Loucy (cell line): Measurements from ENCODE around the gene CRAT.
A peak's percentile ranks its signal among the peaks of the same experiment; 100 is the strongest.
"Not testable (repeated sequence)": the region's sequence is repeated elsewhere in the genome, so short reads cannot be mapped to it uniquely, and the experiment has no call there.

Source experiments
- H2AFZ ChIP-seq: fragments of 200-600 bp; sonication (generic); 2 replicates; pipeline ENCODE4 v1.6.0; 2016; ENCODE audit warnings: antibody characterized with exemption, mild to moderate bottlenecking, low read length, moderate library complexity
- H3F3A ChIP-seq: fragments of 200-600 bp; 2 replicates; pipeline ENCODE4 v1.6.0; 2016; ENCODE audit warnings: antibody characterized with exemption, low read depth, mild to moderate bottlenecking
- H3K27me3 ChIP-seq: fragments of 200-600 bp; sonication (generic); 2 replicates; pipeline ENCODE4 v1.6.1; 2014; ENCODE audit warnings: low read length, mild to moderate bottlenecking; ENCODE audit not compliant: insufficient read depth, poor library complexity, severe bottlenecking
- H3K36me3 ChIP-seq: fragments of 200-600 bp; sonication (generic); 2 replicates; pipeline ENCODE4 v1.6.1; 2016; ENCODE audit warnings: low read length; ENCODE audit not compliant: insufficient read depth
- H3K4me1 ChIP-seq: fragments of 200-600 bp; sonication (generic); 2 replicates; pipeline ENCODE4 v1.5.1; 2014; ENCODE audit warnings: low read length, mild to moderate bottlenecking; ENCODE audit not compliant: insufficient read depth, poor library complexity, severe bottlenecking
- H3K4me2 ChIP-seq: fragments of 200-600 bp; sonication (generic); 2 replicates; pipeline ENCODE4 v1.6.0; 2014; ENCODE audit warnings: antibody characterized with exemption, low read length, low read depth, mild to moderate bottlenecking; ENCODE audit not compliant: poor library complexity, severe bottlenecking
- H3K4me3 ChIP-seq: fragments of 200-600 bp; sonication (generic); 2 replicates; pipeline ENCODE4 v1.5.1; 2014; ENCODE audit warnings: low read length, mild to moderate bottlenecking, mixed read lengths; ENCODE audit not compliant: poor library complexity, severe bottlenecking
- H3K79me2 ChIP-seq: fragments of 200-600 bp; sonication (generic); 2 replicates; pipeline ENCODE4 v1.6.1; 2014; ENCODE audit warnings: low read length; ENCODE audit not compliant: insufficient read depth
- H3K9ac ChIP-seq: fragments of 200-600 bp; sonication (generic); 2 replicates; pipeline ENCODE4 v1.6.0; 2014; ENCODE audit warnings: mild to moderate bottlenecking, low read depth, low read length, moderate library complexity; ENCODE audit not compliant: poor library complexity, severe bottlenecking
- H3K9me2 ChIP-seq: fragments of 200-600 bp; sonication (generic); replicated peaks from 2 replicates; pipeline ENCODE4 v1.6.1; 2016; ENCODE audit warnings: low read depth, low read length, mixed read lengths
- H3K9me3 ChIP-seq: fragments of 200-600 bp; sonication (generic); 2 replicates; pipeline ENCODE4 v1.6.1; 2014; ENCODE audit warnings: mild to moderate bottlenecking, antibody characterized with exemption, low read length, low read depth; ENCODE audit not compliant: insufficient read depth
- H4K20me1 ChIP-seq: fragments of 200-600 bp; sonication (generic); 2 replicates; pipeline ENCODE4 v1.6.0; 2014; ENCODE audit warnings: antibody characterized with exemption, low read length, mild to moderate bottlenecking; ENCODE audit not compliant: insufficient read depth, poor library complexity, severe bottlenecking
- CTCF ChIP-seq: fragments of 200-600 bp; sonication (generic); conservative IDR thresholded peaks from 2 replicates; pipeline ENCODE4 v1.5.1; 2014; ENCODE audit warnings: mild to moderate bottlenecking, antibody characterized with exemption, low read length
- EZH2phosphoT487 ChIP-seq: fragments of 200-600 bp; IDR thresholded peaks from 2 replicates; pipeline ENCODE4 v1.6.1; 2018; ENCODE audit warnings: antibody characterized with exemption, mild to moderate bottlenecking, moderate library complexity, borderline replicate concordance

CRAT gene

GRCh38 chr9:129133082-129133481, 22.5 kb upstream of the CRAT start:
- H3K4me3 ChIP-seq, result no peak overlapping the region
- H3K9me2 ChIP-seq, result no peaks in the 10 kb centered on the region
- no peak overlapping the region for H3K9ac ChIP-seq
- H2AFZ ChIP-seq, result no peak overlapping the region
- H3K4me1 ChIP-seq, result no peaks in the 10 kb centered on the region
- no peaks in the 10 kb centered on the region for H3K9me3 ChIP-seq
- H3K27me3 ChIP-seq, result no peaks in the 10 kb centered on the region
- H3K4me2 ChIP-seq, result no peak overlapping the region
- no peaks in the 10 kb centered on the region for H3F3A ChIP-seq
- H3K79me2 ChIP-seq, result no peaks in the 10 kb centered on the region
- no peaks in the 10 kb centered on the region for H4K20me1 ChIP-seq
- TF ChIP-seq CTCF, result no peak
- H3K36me3 ChIP-seq, result peaks cover 44% of the 10 kb centered on the region; the same call in 1 of the 2 replicates

GRCh38 chr9:129131300-129132145, 20.9 kb upstream of the CRAT start:
- Histone ChIP-seq H3K79me2 (no peaks in the 10 kb centered on the region), H3K4me1 (no peaks in the 10 kb centered on the region), H3K9me2 (no peaks in the 10 kb centered on the region), H3K36me3 (peaks cover 46% of the 10 kb centered on the region; the same call in 1 of the 2 replicates), H3K27me3 (no peaks in the 10 kb centered on the region), H4K20me1 (no peaks in the 10 kb centered on the region), H3K4me3 (no peak overlapping the region), H3K4me2 (no peak overlapping the region), H3K9me3 (no peaks in the 10 kb centered on the region), H3F3A (no peaks in the 10 kb centered on the region), H2AFZ (no peak overlapping the region), H3K9ac (no peak overlapping the region)
- TF ChIP-seq EZH2phosphoT487 (no peak), CTCF (peak; percentile 76)

GRCh38 chr9:129130791-129131190, 20.2 kb upstream of the CRAT start:
- Histone ChIP-seq H3K4me1 (no peaks in the 10 kb centered on the region), H3K27me3 (no peaks in the 10 kb centered on the region), H3K9ac (no peak overlapping the region), H3K4me3 (no peak overlapping the region), H3K36me3 (peaks cover 47% of the 10 kb centered on the region; the same call in 1 of the 2 replicates), H3F3A (no peaks in the 10 kb centered on the region), H3K9me2 (no peaks in the 10 kb centered on the region), H3K79me2 (no peaks in the 10 kb centered on the region), H2AFZ (no peak overlapping the region), H3K9me3 (no peaks in the 10 kb centered on the region), H4K20me1 (no peaks in the 10 kb centered on the region), H3K4me2 (no peak overlapping the region)
- TF ChIP-seq EZH2phosphoT487 (no peak), CTCF (no peak)

- not testable (repeated sequence) for H3K9ac ChIP-seq, H3K4me1 ChIP-seq, H3K4me2 ChIP-seq, H3K9me3 ChIP-seq, H3K4me3 ChIP-seq, H3K79me2 ChIP-seq, H2AFZ ChIP-seq, H4K20me1 ChIP-seq, H3K27me3 ChIP-seq, H3F3A ChIP-seq, H3K9me2 ChIP-seq
- H3K36me3 ChIP-seq, result peaks cover 47% of the 10 kb centered on the region; the same call in 1 of the 2 replicates
These were observed 19.7 kb upstream of the CRAT start for GRCh38 chr9:129130271-129130670.
